ENCODE results near the gene ZEB1.

The ZEB1 gene

DNA sequence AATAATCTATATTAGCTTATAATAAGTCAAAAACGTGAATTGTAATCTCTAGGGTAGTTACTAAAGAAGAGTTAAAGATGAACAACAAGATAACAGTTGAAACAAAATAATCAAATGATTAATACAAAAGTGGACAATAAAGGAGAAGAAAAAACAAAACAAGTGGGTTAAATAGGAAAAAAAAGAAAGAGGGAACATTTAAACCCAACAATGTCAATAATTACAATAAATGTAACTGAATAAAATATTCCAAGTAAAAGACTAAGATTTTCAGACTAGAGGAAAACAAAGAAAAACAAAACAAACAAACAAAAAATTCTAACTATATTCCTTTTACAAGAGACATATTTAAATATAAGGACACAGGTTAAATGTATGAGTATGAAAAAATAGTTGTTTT is 38.0 kb upstream of the ZEB1 start:
- TF ChIP-seq, protein P1, sequence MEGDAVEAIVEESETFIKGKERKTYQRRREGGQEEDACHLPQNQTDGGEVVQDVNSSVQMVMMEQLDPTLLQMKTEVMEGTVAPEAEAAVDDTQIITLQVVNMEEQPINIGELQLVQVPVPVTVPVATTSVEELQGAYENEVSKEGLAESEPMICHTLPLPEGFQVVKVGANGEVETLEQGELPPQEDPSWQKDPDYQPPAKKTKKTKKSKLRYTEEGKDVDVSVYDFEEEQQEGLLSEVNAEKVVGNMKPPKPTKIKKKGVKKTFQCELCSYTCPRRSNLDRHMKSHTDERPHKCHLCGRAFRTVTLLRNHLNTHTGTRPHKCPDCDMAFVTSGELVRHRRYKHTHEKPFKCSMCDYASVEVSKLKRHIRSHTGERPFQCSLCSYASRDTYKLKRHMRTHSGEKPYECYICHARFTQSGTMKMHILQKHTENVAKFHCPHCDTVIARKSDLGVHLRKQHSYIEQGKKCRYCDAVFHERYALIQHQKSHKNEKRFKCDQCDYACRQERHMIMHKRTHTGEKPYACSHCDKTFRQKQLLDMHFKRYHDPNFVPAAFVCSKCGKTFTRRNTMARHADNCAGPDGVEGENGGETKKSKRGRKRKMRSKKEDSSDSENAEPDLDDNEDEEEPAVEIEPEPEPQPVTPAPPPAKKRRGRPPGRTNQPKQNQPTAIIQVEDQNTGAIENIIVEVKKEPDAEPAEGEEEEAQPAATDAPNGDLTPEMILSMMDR (IDR thresholded peaks at IDR 0.05; ENCODE audit: borderline replicate concordance, control extremely low read depth, extremely low read depth, insufficient read depth, missing control alignments) = no peak
- no peak for DNase-seq (ENCODE audit: low spot score)
- in situ Hi-C loops (cut with MboI; ENCODE audit: low sequenced_read_pairs, unreplicated experiment) = no loop called here

DNA sequence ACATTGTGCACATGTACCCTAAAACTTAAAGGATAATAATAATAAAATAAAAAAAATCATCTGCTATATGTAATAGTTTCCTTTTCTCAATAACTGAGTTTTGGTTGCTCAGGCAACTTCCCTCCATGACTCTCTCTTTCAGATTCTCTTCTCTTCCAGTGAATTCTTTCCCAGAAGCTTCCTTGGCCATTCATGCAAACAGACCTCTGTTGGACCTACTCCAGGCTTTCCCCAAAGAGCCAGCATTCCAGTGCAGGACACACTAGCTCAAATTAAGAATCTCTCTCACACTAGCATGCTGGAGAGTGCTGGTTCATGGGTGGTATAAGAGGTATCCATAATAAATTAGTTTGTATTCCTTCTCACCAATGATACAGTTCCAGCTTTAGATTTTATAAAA is 31.0 kb upstream of the ZEB1 start:
- TF ChIP-seq, protein P1 (IDR thresholded peaks at IDR 0.05; ENCODE audit: borderline replicate concordance, control extremely low read depth, extremely low read depth, insufficient read depth, missing control alignments) = no peak
- DNase-seq (ENCODE audit: low spot score) = no peak
- in situ Hi-C loops (cut with MboI; ENCODE audit: low sequenced_read_pairs, unreplicated experiment) = no loop called here

DNA sequence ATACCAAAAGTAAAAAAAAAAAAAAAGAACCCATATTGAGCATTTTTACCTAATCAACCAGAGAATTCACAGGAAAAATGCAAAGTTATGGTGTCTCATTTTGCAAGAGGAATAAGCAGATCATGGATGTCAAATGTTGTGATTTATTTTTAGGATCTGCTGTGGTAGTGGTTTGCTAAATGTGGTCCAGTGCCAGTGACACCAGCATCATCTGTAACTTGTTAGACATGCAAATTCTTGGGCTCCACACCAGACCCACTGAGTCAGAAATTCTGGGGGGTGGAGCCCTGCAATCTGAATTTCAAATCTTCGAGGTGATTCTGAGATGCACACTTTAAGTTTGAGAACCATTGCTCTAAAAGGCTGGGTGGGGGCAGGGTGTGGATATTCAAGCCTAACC is 30.1 kb upstream of the ZEB1 start:
- no peak for DNase-seq (ENCODE audit: low spot score)

DNA sequence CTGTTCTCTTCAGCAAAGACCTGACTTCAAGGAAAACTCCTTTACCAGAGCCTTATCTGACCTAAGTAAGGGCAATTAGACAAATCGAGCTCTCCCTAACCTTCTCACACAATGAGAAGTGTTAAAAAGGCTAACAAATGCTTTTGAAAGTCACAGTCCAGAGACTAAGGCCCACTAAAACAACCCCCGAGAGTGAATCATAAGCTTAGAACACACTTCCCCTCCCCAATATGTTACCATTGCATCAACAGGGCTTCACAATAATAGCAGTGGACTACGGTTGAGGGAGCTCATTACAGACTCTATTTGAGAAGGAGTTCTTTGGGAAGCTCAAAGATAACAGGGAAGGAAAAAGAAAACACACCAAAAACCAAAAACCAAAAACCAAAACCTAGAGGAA is 28.6 kb upstream of the ZEB1 start:
- TF ChIP-seq, protein P1 (IDR thresholded peaks at IDR 0.05; ENCODE audit: borderline replicate concordance, control extremely low read depth, extremely low read depth, insufficient read depth, missing control alignments) = no peak
- DNase-seq (ENCODE audit: low spot score) = no peak
- in situ Hi-C loops (cut with MboI; ENCODE audit: low sequenced_read_pairs, unreplicated experiment) = no loop called here

More for the DNA sequence above, 30.1 kb upstream of the ZEB1 start:
- TF ChIP-seq, protein P1 (IDR thresholded peaks at IDR 0.05; ENCODE audit: borderline replicate concordance, control extremely low read depth, extremely low read depth, insufficient read depth, missing control alignments) = no peak
- in situ Hi-C loops (cut with MboI; ENCODE audit: low sequenced_read_pairs, unreplicated experiment) = no loop called here

DNA sequence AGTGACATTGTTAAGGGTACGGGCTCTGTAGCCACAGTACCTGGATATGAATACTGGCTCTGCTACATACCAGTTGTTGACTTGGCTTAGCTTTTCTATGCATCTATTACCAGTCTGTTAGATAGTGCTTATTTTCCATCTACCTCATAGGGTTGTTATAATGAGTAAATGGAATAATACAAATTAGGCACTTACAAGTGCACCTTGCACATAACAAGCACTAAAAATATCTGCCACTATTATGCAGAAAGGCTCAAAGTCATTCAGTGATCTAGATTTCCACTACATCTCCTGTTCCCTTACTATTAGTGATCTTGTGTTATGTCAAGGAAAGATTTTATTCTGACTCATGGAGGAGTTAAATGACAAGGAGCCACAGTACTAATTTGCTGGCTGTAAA is 27.9 kb upstream of the ZEB1 start:
- DNase-seq (ENCODE audit: low spot score) = no peak
- in situ Hi-C loops (cut with MboI; ENCODE audit: low sequenced_read_pairs, unreplicated experiment) = no loop called here
- TF ChIP-seq, protein P1 (IDR thresholded peaks at IDR 0.05; ENCODE audit: borderline replicate concordance, control extremely low read depth, extremely low read depth, insufficient read depth, missing control alignments) = no peak

DNA sequence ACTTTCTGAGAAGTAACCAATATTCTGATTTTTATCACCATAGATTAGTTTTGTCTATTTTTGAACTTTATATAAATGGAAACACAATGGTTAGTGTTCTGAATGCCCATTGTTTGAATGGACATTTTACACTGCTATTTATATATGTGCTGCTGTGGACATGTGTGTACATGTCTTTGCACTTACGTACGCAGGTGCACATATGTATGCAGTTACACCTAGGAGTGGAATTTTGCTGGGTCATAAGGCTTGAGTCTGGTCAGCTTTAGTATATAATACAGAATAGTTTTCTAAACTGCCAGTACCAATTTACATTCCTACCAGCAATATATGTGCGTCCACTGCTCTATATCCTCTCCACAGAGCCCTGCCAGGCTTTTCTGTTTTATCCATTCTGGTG is 24.5 kb upstream of the ZEB1 start:
- TF ChIP-seq, protein P1 (IDR thresholded peaks at IDR 0.05; ENCODE audit: borderline replicate concordance, control extremely low read depth, extremely low read depth, insufficient read depth, missing control alignments) = no peak
- in situ Hi-C loops (cut with MboI; ENCODE audit: low sequenced_read_pairs, unreplicated experiment) = no loop called here
- no peak for DNase-seq (ENCODE audit: low spot score)

DNA sequence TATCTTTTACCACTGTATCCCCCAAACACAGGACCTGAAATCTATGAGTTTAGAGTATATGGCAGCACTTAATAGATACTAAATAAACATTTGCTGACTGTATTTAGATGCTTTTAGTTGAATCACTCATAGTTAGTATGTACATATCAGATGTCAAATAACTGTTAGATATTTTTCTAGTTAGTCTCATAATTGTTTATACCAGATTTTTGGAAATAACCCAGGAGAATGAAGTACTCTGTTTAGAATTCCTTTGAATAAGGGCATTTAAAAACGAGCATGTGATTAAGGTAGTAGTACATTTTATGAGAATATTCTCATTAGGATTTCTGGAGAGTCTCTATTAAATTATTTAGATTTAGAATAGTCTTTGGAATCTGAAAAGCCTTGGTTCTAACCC is 22.3 kb upstream of the ZEB1 start:
- no peak for DNase-seq (ENCODE audit: low spot score)
- TF ChIP-seq, protein P1 (IDR thresholded peaks at IDR 0.05; ENCODE audit: borderline replicate concordance, control extremely low read depth, extremely low read depth, insufficient read depth, missing control alignments) = no peak
- in situ Hi-C loops (cut with MboI; ENCODE audit: low sequenced_read_pairs, unreplicated experiment) = no loop called here
